AG08396 (cell line): ENCODE measurements around the gene PGPEP1.
A peak's percentile ranks its signal among the peaks of the same experiment; 100 is the strongest.
"Not testable (repeated sequence)": the region's sequence is repeated elsewhere in the genome, so short reads cannot be mapped to it uniquely, and the experiment has no call there.

ENCODE experiments used
- DNase-seq: peaks from one replicate; pipeline ENCODE4 v3.0.0; 2012; ENCODE audit warnings: low spot score, mixed read lengths

Gene PGPEP1

GRCh38 chr19:18332917-18333530 is 7.4 kb upstream of the PGPEP1 start:
- DNase-seq, result no peak

- no peak for DNase-seq
Observed at GRCh38 chr19:18333680-18334079, 6.7 kb upstream of the PGPEP1 start.

GRCh38 chr19:18336121-18336520 is 4.3 kb upstream of the PGPEP1 start:
- DNase-seq, result no peak

- DNase-seq, result no peak
Observed at GRCh38 chr19:18338541-18338940, 1.9 kb upstream of the PGPEP1 start.

GRCh38 chr19:18339723-18340122 is 675 bp upstream of the PGPEP1 start:
- DNase-seq, result peak; percentile 45

- DNase-seq, result peak; percentile 80
Observed at GRCh38 chr19:18340990-18341868, 831 bp downstream of the PGPEP1 start.

GRCh38 chr19:18342090-18342632 is 1.8 kb downstream of the PGPEP1 start:
- no peak for DNase-seq

GRCh38 chr19:18344582-18344950 is 4.2 kb downstream of the PGPEP1 start:
- no peak for DNase-seq

- no peak for DNase-seq
Observed at GRCh38 chr19:18345296-18345695, 4.9 kb downstream of the PGPEP1 start.

- DNase-seq, result no peak
Observed at GRCh38 chr19:18346091-18346490, 5.7 kb downstream of the PGPEP1 start.

- DNase-seq, result no peak
Observed at GRCh38 chr19:18348171-18348570, 7.8 kb downstream of the PGPEP1 start.

GRCh38 chr19:18348818-18349339 is 8.5 kb downstream of the PGPEP1 start:
- not testable (repeated sequence) for DNase-seq

- peak; percentile 78 for DNase-seq
Observed at GRCh38 chr19:18349524-18350128, 9.2 kb downstream of the PGPEP1 start.

GRCh38 chr19:18350490-18350889 is 10.1 kb downstream of the PGPEP1 start:
- no peak for DNase-seq

GRCh38 chr19:18351544-18351943 is 11.1 kb downstream of the PGPEP1 start:
- no peak for DNase-seq

- DNase-seq, result no peak
Observed at GRCh38 chr19:18353378-18354005, 13.1 kb downstream of the PGPEP1 start.

- not testable (repeated sequence) for DNase-seq
Observed at GRCh38 chr19:18354743-18355142, 14.3 kb downstream of the PGPEP1 start.

- no peak for DNase-seq
Observed at GRCh38 chr19:18357041-18357440, 16.6 kb downstream of the PGPEP1 start.

- no peak for DNase-seq
Observed at GRCh38 chr19:18361646-18362045, 21.2 kb downstream of the PGPEP1 start.

- no peak for DNase-seq
Observed at GRCh38 chr19:18362934-18363542, 22.6 kb downstream of the PGPEP1 start.

GRCh38 chr19:18363787-18364186 is 23.4 kb downstream of the PGPEP1 start:
- no peak for DNase-seq
